H1 (cell line): ENCODE measurements around the gene ZNF396. TPM values are rescaled to one million over a fixed set of nuclear protein-coding genes. Genes with fewer than 3 reads are reported as not detected.

Experiments used
- EZH2 ChIP-seq: fragments of 200-600 bp; sonication (generic); IDR thresholded peaks from 2 replicates; pipeline ENCODE4 v1.7.1; 2012; ENCODE audit warnings: low read depth, mild to moderate bottlenecking, moderate library complexity, low read length, inconsistent platforms; ENCODE audit not compliant: severe bottlenecking
- GABPA ChIP-seq: IDR thresholded peaks from 2 replicates; pipeline ENCODE4 v1.6.1; 2011; ENCODE audit warnings: mild to moderate bottlenecking, low read length, moderate library complexity, borderline replicate concordance; ENCODE audit not compliant: insufficient read depth
- RBBP5 ChIP-seq: IDR thresholded peaks from 2 replicates; pipeline ENCODE4 v1.7.1; 2012; ENCODE audit warnings: low read depth, mild to moderate bottlenecking, inconsistent platforms, low read length, moderate library complexity, borderline replicate concordance
- TAF1 ChIP-seq: IDR thresholded peaks from 2 replicates; pipeline ENCODE4 v1.6.1; 2011; ENCODE audit warnings: mild to moderate bottlenecking, low read depth, low read length
- polyA plus RNA-seq, 7 experiments: library from polyadenylated mRNA; depleted of rRNA in 3 of 7; stranded (reverse) in 5 of 7; unstranded in 2 of 7; fragments of >200 nt in 5 of 7; fragments of 200-250 nt in 2 of 7; gene quantifications; 1 replicate in 5 of 7; 2 replicates in 1 of 7; 4 replicates in 1 of 7; pipeline versions ENCODE4 v1.2.1 to v1.2.3, GENCODE V29; 2011 to 2013; ENCODE audit warnings: missing spikeins in 2 of 7, mixed read lengths in 2 of 7
- total RNA-seq: library from RNA; stranded (reverse); fragmentation: NEBNext Ultra II Directional; extraction: Animal tissue kit (Norgen Biotek cat#: 25700); gene quantifications from 2 replicates; pipeline ENCODE4 v1.2.1, GENCODE V29; 2021

The ZNF396 gene
- total and polyA plus RNA-seq, 2 of the 8 experiments (the other 6 are each of a cell fraction or from before 2014, with no cell fraction given) = 0.44 to 0.74 TPM

DNA sequence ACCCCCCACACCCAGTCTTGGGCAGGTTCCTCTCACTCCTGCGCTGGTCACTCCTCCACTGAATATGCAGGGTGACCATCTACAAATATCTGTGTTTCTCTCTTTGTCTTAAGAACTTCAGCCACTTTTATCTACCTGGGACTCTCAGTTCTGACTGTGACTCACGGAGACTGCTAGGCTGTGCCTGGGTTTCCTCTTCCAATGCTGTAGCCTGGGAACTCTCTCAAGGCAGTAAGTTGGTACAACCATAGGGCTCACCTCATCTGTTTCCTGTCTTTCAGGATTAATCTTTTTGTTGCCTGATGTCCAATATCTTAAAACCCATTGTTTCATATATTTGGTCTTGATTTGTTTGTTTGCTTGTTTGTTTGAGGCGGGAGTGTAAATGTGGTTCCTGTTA is 47.2 kb upstream of the ZNF396 start (continued):
- TF ChIP-seq EZH2 = no peak
- no peak for TF ChIP-seq TAF1
- no peak for TF ChIP-seq GABPA
- no peak for TF ChIP-seq RBBP5
